Mammary epithelial cell (primary cell): ENCODE results near the gene FBXO21.
"Not testable (repeated sequence)": the region's sequence is repeated elsewhere in the genome, so short reads cannot be mapped to it uniquely, and the experiment has no call there.

Experiments used
- EZH2 ChIP-seq: IDR thresholded peaks from 2 replicates; pipeline ENCODE4 v1.6.1; 2012; ENCODE audit warnings: low read length, inconsistent platforms, borderline replicate concordance
- TF ChIP-seq, protein P1 (sequence below), 2 donors: IDR thresholded peaks in 1 of 2; conservative IDR thresholded peaks in 1 of 2; 2 replicates each; pipeline ENCODE4 v1.5.1; 2011 to 2012; ENCODE audit warnings: inconsistent platforms in 2 of 2, low read length in 2 of 2, mild to moderate bottlenecking in 2 of 2, control low read depth in 1 of 2, low read depth in 1 of 2; ENCODE audit not compliant: insufficient read depth in 1 of 2; ENCODE audit errors: extremely low read depth in 1 of 2

DNA sequence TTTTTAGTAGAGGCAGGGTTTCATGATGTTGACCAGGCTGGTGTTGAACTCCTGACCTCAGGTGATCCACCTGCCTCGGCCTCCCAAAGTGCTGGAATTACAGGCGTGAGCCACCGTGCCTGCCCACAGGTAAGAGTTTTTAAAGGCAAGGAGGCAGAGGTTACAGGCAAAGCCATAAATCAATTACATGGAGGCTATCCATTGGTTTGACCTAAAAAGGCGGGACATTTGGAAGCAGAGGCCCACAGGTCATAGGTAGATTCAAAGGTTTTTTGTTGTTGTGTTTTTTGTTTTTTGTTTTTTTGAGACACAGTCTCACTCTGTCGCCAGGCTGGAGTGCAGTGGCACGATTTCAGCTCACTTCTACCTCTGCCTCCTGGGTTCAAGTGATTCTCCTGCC is 6.1 kb upstream of the FBXO21 start:
- TF ChIP-seq EZH2: not testable (repeated sequence)
- TF ChIP-seq, protein P1, sequence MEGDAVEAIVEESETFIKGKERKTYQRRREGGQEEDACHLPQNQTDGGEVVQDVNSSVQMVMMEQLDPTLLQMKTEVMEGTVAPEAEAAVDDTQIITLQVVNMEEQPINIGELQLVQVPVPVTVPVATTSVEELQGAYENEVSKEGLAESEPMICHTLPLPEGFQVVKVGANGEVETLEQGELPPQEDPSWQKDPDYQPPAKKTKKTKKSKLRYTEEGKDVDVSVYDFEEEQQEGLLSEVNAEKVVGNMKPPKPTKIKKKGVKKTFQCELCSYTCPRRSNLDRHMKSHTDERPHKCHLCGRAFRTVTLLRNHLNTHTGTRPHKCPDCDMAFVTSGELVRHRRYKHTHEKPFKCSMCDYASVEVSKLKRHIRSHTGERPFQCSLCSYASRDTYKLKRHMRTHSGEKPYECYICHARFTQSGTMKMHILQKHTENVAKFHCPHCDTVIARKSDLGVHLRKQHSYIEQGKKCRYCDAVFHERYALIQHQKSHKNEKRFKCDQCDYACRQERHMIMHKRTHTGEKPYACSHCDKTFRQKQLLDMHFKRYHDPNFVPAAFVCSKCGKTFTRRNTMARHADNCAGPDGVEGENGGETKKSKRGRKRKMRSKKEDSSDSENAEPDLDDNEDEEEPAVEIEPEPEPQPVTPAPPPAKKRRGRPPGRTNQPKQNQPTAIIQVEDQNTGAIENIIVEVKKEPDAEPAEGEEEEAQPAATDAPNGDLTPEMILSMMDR (conservative IDR thresholded peaks at IDR 0.05 in 1 of 2, IDR thresholded peaks at IDR 0.05 in 1 of 2; ENCODE audit: extremely low read depth in 1 of 2, insufficient read depth in 1 of 2, low read depth in 1 of 2, low read length in 2 of 2): not testable (repeated sequence)
